A673 (cell line): ENCODE data around the gene FLYWCH1. TPM values are rescaled to one million over a fixed set of nuclear protein-coding genes. Genes with fewer than 3 reads are reported as not detected.

Experiments
- BruUV-seq: library from RNA; stranded (reverse); fragments of 400-500 nt; replicated peaks from 2 replicates; lab custom pipeline; 2021; lab: Mats Ljungman, UMichigan
- CTCF ChIA-PET: fragments of 300-600 bp; sonication (Branson Sonifier 250); formaldehyde crosslinking; loops from one replicate; lab custom pipeline; 2022; ENCODE audit warnings: antibody characterized with exemption; lab: Charles Lee
- POLR2A ChIA-PET: fragments of 300-600 bp; sonication (Branson Sonifier 250); formaldehyde crosslinking; loops from one replicate; lab custom pipeline; 2022; ENCODE audit warnings: antibody characterized with exemption; ENCODE audit not compliant: low non-redundant PET; lab: Charles Lee
- DNase-seq: peaks from one replicate; pipeline ENCODE4 v3.0.0-alpha.2; 2015; ENCODE audit warnings: low spot score
- H3K27ac ChIP-seq: fragments of 200-600 bp; sonication (generic); 2 replicates; pipeline ENCODE4 v1.5.1; 2016; ENCODE audit warnings: mixed run types, low read depth, mild to moderate bottlenecking, mixed read lengths, antibody characterized with exemption, low read length; ENCODE audit not compliant: poor library complexity, severe bottlenecking
- H3K27me3 ChIP-seq: fragments of 200-600 bp; sonication (generic); replicated peaks from 2 replicates; pipeline ENCODE4 v1.6.1; 2017; ENCODE audit warnings: mixed run types, low read depth, mild to moderate bottlenecking, mixed read lengths, antibody characterized with exemption, low read length; ENCODE audit not compliant: insufficient read depth, poor library complexity
- H3K36me3 ChIP-seq: fragments of 200-600 bp; sonication (generic); 2 replicates; pipeline ENCODE4 v1.6.1; 2016; ENCODE audit warnings: mixed run types, mild to moderate bottlenecking, mixed read lengths, antibody characterized with exemption, low read length; ENCODE audit not compliant: insufficient read depth, poor library complexity, severe bottlenecking
- H3K4me1 ChIP-seq: fragments of 200-600 bp; sonication (generic); 2 replicates; pipeline ENCODE4 v1.6.1; 2017; ENCODE audit warnings: mixed run types, mild to moderate bottlenecking, mixed read lengths, antibody characterized with exemption, low read length; ENCODE audit not compliant: insufficient read depth, poor library complexity, severe bottlenecking
- H3K4me3 ChIP-seq: fragments of 200-600 bp; sonication (generic); 2 replicates; pipeline ENCODE4 v1.5.1; 2016; ENCODE audit warnings: low read depth, mixed run types, mild to moderate bottlenecking, mixed read lengths, low read length; ENCODE audit not compliant: poor library complexity, severe bottlenecking
- H3K9me3 ChIP-seq: fragments of 200-600 bp; sonication (generic); 2 replicates; pipeline ENCODE4 v1.6.1; 2016; ENCODE audit warnings: mixed run types, low read depth, mild to moderate bottlenecking, mixed read lengths, antibody characterized with exemption, low read length; ENCODE audit not compliant: poor library complexity, severe bottlenecking
- EZH2 ChIP-seq: fragments of 200-600 bp; sonication (generic); IDR thresholded peaks from 2 replicates; pipeline ENCODE4 v1.6.1; 2017; ENCODE audit warnings: borderline replicate concordance, low read depth, mild to moderate bottlenecking, mixed read lengths, antibody characterized with exemption, low read length; ENCODE audit not compliant: poor library complexity, severe bottlenecking
- intact Hi-C: fragments of 100-400 bp; cut with micrococcal nuclease; formaldehyde crosslinking; loops from one replicate; pipeline ENCODE4 v1.10.0; 2022; ENCODE audit not compliant: unreplicated experiment
- total RNA-seq: library from RNA; stranded (reverse); gene quantifications from 2 replicates; pipeline ENCODE4 v1.2.3, GENCODE V29; 2021
- TF ChIP-seq, protein P1 (sequence below): fragments of 300-800, 200-600 bp; sonication (generic); conservative IDR thresholded peaks from 2 replicates; pipeline ENCODE4 v1.5.1; 2017; ENCODE audit warnings: low read depth, mild to moderate bottlenecking, antibody characterized with exemption, low read length, moderate library complexity, mixed read lengths

Gene FLYWCH1
- total RNA-seq, 1 experiment from 2014 or later: 46.8 TPM

DNA sequence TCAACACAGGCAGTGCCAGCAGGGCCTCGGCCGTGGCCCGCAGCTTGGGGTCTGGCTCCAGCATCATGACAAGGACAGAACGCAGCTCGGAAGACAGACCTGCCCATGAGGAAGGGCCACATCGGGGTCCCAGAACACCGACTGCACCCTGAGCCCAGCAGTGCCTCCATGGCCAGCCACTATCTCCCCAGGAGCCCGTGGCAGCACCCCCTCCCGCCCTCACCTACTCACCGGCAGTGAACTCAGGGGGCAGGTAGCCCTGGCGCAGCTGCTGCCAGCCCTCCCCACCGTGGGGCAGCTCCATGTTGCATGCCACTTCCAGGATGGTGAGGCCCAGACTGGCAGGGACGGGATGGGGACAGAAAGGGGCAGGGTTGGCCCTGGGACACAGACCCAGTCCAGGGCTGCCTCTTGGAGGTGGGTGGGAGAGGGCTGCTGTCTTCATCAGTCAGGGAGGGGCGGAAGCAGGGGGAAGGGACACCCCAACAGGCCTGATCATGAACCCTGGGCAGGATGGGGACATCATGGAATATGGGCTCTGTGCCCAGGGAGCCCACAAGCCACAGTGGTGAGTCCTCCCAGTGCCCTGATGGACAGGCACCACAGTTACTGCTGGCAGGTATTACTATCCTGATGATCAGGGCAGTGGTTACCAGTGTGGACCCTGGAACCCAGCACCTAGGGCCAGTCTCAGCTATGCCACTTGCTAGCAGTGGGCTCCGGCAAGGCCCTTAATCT, 62.8 kb downstream of the FLYWCH1 start:
- Histone ChIP-seq H3K4me3 (no peak overlapping the region), H3K27me3 (no peaks in the 10 kb centered on the region), H3K36me3 (peaks cover 50% of the 10 kb centered on the region), H3K27ac (no peak overlapping the region), H3K9me3 (no peaks in the 10 kb centered on the region), H3K4me1 (peaks cover 16% of the 10 kb centered on the region)
- no TSS peak for BruUV-seq
- CTCF ChIA-PET: no interaction called here
- POLR2A ChIA-PET: no interaction called here
- intact Hi-C loops: no loop called here
- TF ChIP-seq, protein P1, sequence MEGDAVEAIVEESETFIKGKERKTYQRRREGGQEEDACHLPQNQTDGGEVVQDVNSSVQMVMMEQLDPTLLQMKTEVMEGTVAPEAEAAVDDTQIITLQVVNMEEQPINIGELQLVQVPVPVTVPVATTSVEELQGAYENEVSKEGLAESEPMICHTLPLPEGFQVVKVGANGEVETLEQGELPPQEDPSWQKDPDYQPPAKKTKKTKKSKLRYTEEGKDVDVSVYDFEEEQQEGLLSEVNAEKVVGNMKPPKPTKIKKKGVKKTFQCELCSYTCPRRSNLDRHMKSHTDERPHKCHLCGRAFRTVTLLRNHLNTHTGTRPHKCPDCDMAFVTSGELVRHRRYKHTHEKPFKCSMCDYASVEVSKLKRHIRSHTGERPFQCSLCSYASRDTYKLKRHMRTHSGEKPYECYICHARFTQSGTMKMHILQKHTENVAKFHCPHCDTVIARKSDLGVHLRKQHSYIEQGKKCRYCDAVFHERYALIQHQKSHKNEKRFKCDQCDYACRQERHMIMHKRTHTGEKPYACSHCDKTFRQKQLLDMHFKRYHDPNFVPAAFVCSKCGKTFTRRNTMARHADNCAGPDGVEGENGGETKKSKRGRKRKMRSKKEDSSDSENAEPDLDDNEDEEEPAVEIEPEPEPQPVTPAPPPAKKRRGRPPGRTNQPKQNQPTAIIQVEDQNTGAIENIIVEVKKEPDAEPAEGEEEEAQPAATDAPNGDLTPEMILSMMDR: no peak
- no peak for TF ChIP-seq EZH2
- no peak for DNase-seq

GRCh38 chr16:2975161-2975795, 63.5 kb downstream of the FLYWCH1 start:
- POLR2A ChIA-PET: no interaction called here
- BruUV-seq: no TSS peak
- no peak overlapping the region for H3K4me3 ChIP-seq
- H3K27me3 ChIP-seq: no peaks in the 10 kb centered on the region
- H3K36me3 ChIP-seq: peaks cover 50% of the 10 kb centered on the region
- no peak overlapping the region for H3K27ac ChIP-seq
- DNase-seq: no peak
- CTCF ChIA-PET: no interaction called here
- intact Hi-C loops: no loop called here
- no peak for TF ChIP-seq EZH2
- TF ChIP-seq, protein P1: no peak
- H3K9me3 ChIP-seq: no peaks in the 10 kb centered on the region
- peaks cover 17% of the 10 kb centered on the region for H3K4me1 ChIP-seq

GRCh38 chr16:2976201-2976600, 64.5 kb downstream of the FLYWCH1 start:
- no TSS peak for BruUV-seq
- DNase-seq: no peak
- CTCF ChIA-PET: no interaction called here
- POLR2A ChIA-PET: no interaction called here
- H3K9me3 ChIP-seq: no peaks in the 10 kb centered on the region
- H3K27ac ChIP-seq: no peak overlapping the region
- H3K36me3 ChIP-seq: peaks cover 50% of the 10 kb centered on the region
- no peaks in the 10 kb centered on the region for H3K27me3 ChIP-seq
- intact Hi-C loops: no loop called here
- TF ChIP-seq, protein P1: no peak
- TF ChIP-seq EZH2: no peak
- H3K4me3 ChIP-seq: no peak overlapping the region
- H3K4me1 ChIP-seq: peaks cover 21% of the 10 kb centered on the region
